Measurements from ENCODE around the gene STXBP5. TPM values are rescaled to one million over a fixed set of nuclear protein-coding genes. Genes with fewer than 3 reads are reported as not detected.
A peak's percentile ranks its signal among the peaks of the same experiment; 100 is the strongest.

Gene STXBP5
- total and polyA plus RNA-seq, 2 of the 13 experiments (the other 11 are each of a cell fraction or from before 2014, with no cell fraction given) = 8.8 to 19.4 TPM

- TF ChIP-seq ZBTB46 (CRISPR knock-in tag; IDR thresholded peaks at IDR 0.05; ENCODE audit: borderline replicate concordance) (no peak), ASH2L (IDR thresholded peaks at IDR 0.05; ENCODE audit: insufficient read length, low read depth, low read length) (peak; percentile 90), ZNF446 (CRISPR knock-in tag; IDR thresholded peaks at IDR 0.05) (no peak), DR1 (CRISPR knock-in tag; IDR thresholded peaks at IDR 0.05) (0 out of 2 replicates have a peak, but pooled peaks have one; percentile 19), KMT2A (CRISPR knock-in tag; IDR thresholded peaks at IDR 0.05) (peak; percentile 93), KDM2A (CRISPR knock-in tag; IDR thresholded peaks at IDR 0.05; ENCODE audit: borderline replicate concordance, low read depth) (peak; percentile 74; the same call in 1 of the 2 replicates), HDAC1 (CRISPR knock-in tag; IDR thresholded peaks at IDR 0.05) (peak; percentile 65), REPIN1 (CRISPR knock-in tag; IDR thresholded peaks at IDR 0.05; ENCODE audit: borderline replicate concordance, low read depth) (0 out of 2 replicates have a peak, but pooled peaks have one; percentile 46), HDAC6 (IDR thresholded peaks at IDR 0.05; ENCODE audit: low read depth, low read length) (no peak), GABPA (IDR thresholded peaks at IDR 0.05; ENCODE audit: low read depth, low read length) (no peak), GABPA (CRISPR knock-in tag; IDR thresholded peaks at IDR 0.05; ENCODE audit: low read depth) (0 out of 2 replicates have a peak, but pooled peaks have one; percentile 10), ZNF337 (CRISPR knock-in tag; IDR thresholded peaks at IDR 0.05; ENCODE audit: borderline replicate concordance, low read depth) (peak; percentile 45; the same call in 1 of the 2 replicates), HOXA5 (CRISPR knock-in tag; IDR thresholded peaks at IDR 0.05) (0 out of 2 replicates have a peak, but pooled peaks have one; percentile 71), MAFK (conservative IDR thresholded peaks at IDR 0.05 in 1 of 2, IDR thresholded peaks at IDR 0.05 in 1 of 2; ENCODE audit: low read length in 2 of 2) (no peak), RXRA (CRISPR knock-in tag; IDR thresholded peaks at IDR 0.05) (no peak), HOXA3 (CRISPR knock-in tag; IDR thresholded peaks at IDR 0.05) (0 out of 2 replicates have a peak, but pooled peaks have one; percentile 29), ZBTB40 (IDR thresholded peaks at IDR 0.05) (no peak), ZBTB40 (CRISPR knock-in tag; IDR thresholded peaks at IDR 0.05) (peak; percentile 17; the same call in 1 of the 2 replicates), IRF2 (CRISPR knock-in tag; IDR thresholded peaks at IDR 0.05) (peak; percentile 80; the same call in 1 of the 2 replicates), TCF7 (IDR thresholded peaks at IDR 0.05; ENCODE audit: low read depth) (no peak)
These were observed at the start of gene STXBP5 (continued) for GRCh38 chr6:147204060-147204785.
